GM12878 (cell line): Measurements from ENCODE around the gene MAD1L1. TPM values are rescaled to one million over a fixed set of nuclear protein-coding genes. Genes with fewer than 3 reads are reported as not detected.

Source experiments
- ATAC-seq: fragments of 200-7000 bp; cut with Tn5 transposase; 3 replicates; pipeline ENCODE4 v1.9.1; 2020; ENCODE audit warnings: mild to moderate bottlenecking, moderate library complexity
- BruUV-seq: library from RNA; stranded (reverse); fragments of 400-500 nt; replicated peaks from 2 replicates; lab custom pipeline; 2021; lab: Mats Ljungman, UMichigan
- CTCF ChIA-PET: fragments of 300-600 bp; sonication (Branson Sonifier 250); formaldehyde crosslinking; extraction: SDS; loops from one replicate; lab custom pipeline; 2021; ENCODE audit warnings: inconsistent platforms; lab: Yijun Ruan, JAX
- POLR2A ChIA-PET: fragments of 350-600 bp; formaldehyde crosslinking; extraction: SDS; loops from one replicate; lab custom pipeline; 2021; ENCODE audit warnings: inconsistent platforms; lab: Charles Lee
- RAD21 ChIA-PET: fragments of 300-600 bp; sonication (Branson Sonifier 250); formaldehyde crosslinking; loops from one replicate; lab custom pipeline; 2023; ENCODE audit warnings: antibody characterized with exemption; ENCODE audit not compliant: unreplicated experiment; lab: Charles Lee
- SMC1A ChIA-PET: fragments of 300-600 bp; sonication (Branson Sonifier 250); formaldehyde crosslinking; loops from one replicate; lab custom pipeline; 2023; ENCODE audit not compliant: unreplicated experiment, uncharacterized antibody; lab: Charles Lee
- DNase-seq: peaks from one replicate; pipeline ENCODE4 v3.0.0-alpha.2; 2011; ENCODE audit warnings: low read depth, low spot score
- FAIRE-seq: peaks from 3 replicates; lab custom pipeline; 2011; peaks lifted over from hg19 to GRCh38; lab: Jason Lieb, UNC
- H2AFZ ChIP-seq: 2 replicates; pipeline ENCODE4 v1.6.0; 2011; ENCODE audit warnings: low read depth, low read length, control low read depth; ENCODE audit not compliant: control insufficient read depth
- H3K27ac ChIP-seq: 2 replicates; pipeline ENCODE4 v1.5.1; 2011; ENCODE audit warnings: control low read depth; ENCODE audit not compliant: control insufficient read depth, insufficient read depth
- H3K27me3 ChIP-seq, 2 experiments: replicated peaks in 1 of 2; 2 replicates each; pipeline versions ENCODE4 v1.6.0 to v1.6.1; 2011; ENCODE audit warnings: low read length in 1 of 2; ENCODE audit not compliant: control insufficient read depth in 2 of 2, insufficient read depth in 2 of 2
- H3K36me3 ChIP-seq, 2 experiments: 2 replicates each; pipeline ENCODE4 v1.5.1; 2011; ENCODE audit warnings: low read length in 1 of 2; ENCODE audit not compliant: control insufficient read depth in 2 of 2, insufficient read depth in 2 of 2
- H3K4me1 ChIP-seq: 2 replicates; pipeline ENCODE4 v1.6.1; 2011; ENCODE audit warnings: mild to moderate bottlenecking, low read length, moderate library complexity, mixed read lengths; ENCODE audit not compliant: control insufficient read depth, insufficient read depth
- H3K4me2 ChIP-seq: 2 replicates; pipeline ENCODE4 v1.6.0; 2011; ENCODE audit warnings: control low read depth; ENCODE audit not compliant: control insufficient read depth, insufficient read depth
- H3K4me3 ChIP-seq: fragments of 200-600 bp; sonication (generic); 2 replicates; pipeline ENCODE4 v1.5.1; 2016
- H3K79me2 ChIP-seq: 2 replicates; pipeline ENCODE4 v1.6.0; 2011; ENCODE audit warnings: low read length; ENCODE audit not compliant: control insufficient read depth, insufficient read depth
- H3K9ac ChIP-seq: 2 replicates; pipeline ENCODE4 v1.8.0; 2011; ENCODE audit warnings: low read length, control low read depth, mixed read lengths; ENCODE audit not compliant: control insufficient read depth, insufficient read depth
- H3K9me3 ChIP-seq: replicated peaks from 3 replicates; pipeline ENCODE4 v1.5.1; 2011; ENCODE audit warnings: mild to moderate bottlenecking, low read length; ENCODE audit not compliant: control insufficient read depth, insufficient read depth
- H4K20me1 ChIP-seq: 2 replicates; pipeline ENCODE4 v1.6.0; 2011; ENCODE audit not compliant: control insufficient read depth, insufficient read depth
- BCLAF1 ChIP-seq: fragments of 450-650 bp; IDR thresholded peaks from 2 replicates; pipeline ENCODE4 v1.6.1; 2017; ENCODE audit warnings: antibody characterized with exemption, mild to moderate bottlenecking, moderate library complexity
- EED ChIP-seq: sonication (generic); IDR thresholded peaks from 2 replicates; pipeline ENCODE4 v1.6.1; 2016; ENCODE audit warnings: antibody characterized with exemption, low read depth
- FOXK2 ChIP-seq: fragments of 450-650 bp; IDR thresholded peaks from 2 replicates; pipeline ENCODE4 v1.6.1; 2017; ENCODE audit warnings: mild to moderate bottlenecking, moderate library complexity
- HDAC2 ChIP-seq: fragments of 200-600 bp; sonication (generic); IDR thresholded peaks from 2 replicates; pipeline ENCODE4 v1.6.1; 2017
- IKZF1 ChIP-seq: fragments of 450-650 bp; conservative IDR thresholded peaks from 2 replicates; pipeline ENCODE4 v1.6.1; 2017; ENCODE audit warnings: antibody characterized with exemption, mild to moderate bottlenecking
- IRF4 ChIP-seq: IDR thresholded peaks from 2 replicates; pipeline ENCODE4 v1.6.1; 2011; ENCODE audit warnings: low read depth, low read length
- KLF5 ChIP-seq: fragments of 450-650 bp; IDR thresholded peaks from 2 replicates; pipeline ENCODE4 v1.6.1; 2014; ENCODE audit warnings: mild to moderate bottlenecking; ENCODE audit not compliant: partially characterized antibody
- NFYA ChIP-seq: IDR thresholded peaks from 2 replicates; pipeline ENCODE4 v1.6.1; 2011; ENCODE audit warnings: low read depth, mild to moderate bottlenecking, low read length, improper control_type of control experiment, borderline replicate concordance
- NRF1 ChIP-seq: conservative IDR thresholded peaks from 2 replicates; pipeline ENCODE4 v1.6.1; 2011; ENCODE audit warnings: mild to moderate bottlenecking, low read depth, low read length, improper control_type of control experiment
- RFX5 ChIP-seq: IDR thresholded peaks from 2 replicates; pipeline ENCODE4 v1.6.1; 2011; ENCODE audit warnings: low read depth, low read length, improper control_type of control experiment
- SIX5 ChIP-seq: IDR thresholded peaks from 2 replicates; pipeline ENCODE4 v1.6.1; 2011; ENCODE audit warnings: mild to moderate bottlenecking, low read depth, low read length, moderate library complexity; ENCODE audit not compliant: severe bottlenecking
- SREBF1 ChIP-seq: IDR thresholded peaks from 2 replicates; pipeline ENCODE4 v1.6.1; 2012; ENCODE audit warnings: mild to moderate bottlenecking, low read length
- WGBS: methylation state at CpG from one replicate; pipeline ENCODE4 v1.1.6; 2016; ENCODE audit warnings: low lambda C conversion rate; ENCODE audit not compliant: insufficient replicate concordance, insufficient coverage; ENCODE audit errors: missing lambda C conversion rate; 5-methylcytosine and 5-hydroxymethylcytosine counted together
- in situ Hi-C: fragments of 300-500 bp; cut with MboI; formaldehyde crosslinking; loops from 9 replicates; pipeline ENCODE4 v1.14.3; 2018; ENCODE audit warnings: mixed read lengths
- intact Hi-C: fragments of 100-400 bp; cut with micrococcal nuclease; formaldehyde crosslinking; loops from one replicate; pipeline ENCODE4 v1.14.2; 2022; ENCODE audit not compliant: unreplicated experiment
- polyA plus RNA-seq, 11 experiments: library from polyadenylated mRNA; depleted of rRNA in 4 of 11; unstranded in 6 of 11; stranded (reverse) in 5 of 11; fragments of >200 nt; fragmentation: Nextera tagmentation in 4 of 11; fragmentation: Illumina TruSeq in 1 of 11; extraction: Ambion mirVana in 4 of 11; extraction: Trizol in 1 of 11; gene quantifications; 1 replicate in 1 of 11; 2 replicates in 10 of 11; pipeline versions ENCODE4 v1.2.1 to v1.2.3, GENCODE V29; 2011 to 2016; ENCODE audit warnings: inconsistent platforms in 2 of 11, missing spikeins in 2 of 11, low read depth in 1 of 11
- total RNA-seq, 4 experiments: library from RNA; depleted of rRNA in 3 of 4; stranded (reverse); fragments of >200 nt in 3 of 4; fragmentation: Illumina TruSeq in 1 of 4; extraction: Trizol in 1 of 4; gene quantifications; 2 replicates each; pipeline versions ENCODE4 v1.2.1 to v1.2.3, GENCODE V29; 2013 to 2021

MAD1L1 gene
- total and polyA plus RNA-seq, 10 of the 15 experiments (the other 5 are each of a cell fraction or from before 2014, with no cell fraction given) = 2.2 to 76.8 (median 38.3) TPM

- FAIRE-seq (no peak), DNase-seq (no peak), ATAC-seq (no peak)
- in situ Hi-C loops (no loop called here), intact Hi-C loops (no loop called here)
- Histone ChIP-seq H3K9me3 (no peaks in the 10 kb centered on the region), H3K4me2 (no peak overlapping the region), H3K4me1 (no peaks in the 10 kb centered on the region), H3K9ac (no peak overlapping the region), H3K79me2 (no peaks in the 10 kb centered on the region), H2AFZ (no peak overlapping the region), H3K27ac (no peak overlapping the region), H3K4me3 (no peak overlapping the region), H3K27me3 (no peaks in the 10 kb centered on the region), H3K36me3 (peaks cover 0 to 2% of the 10 kb centered on the region in 2 experiments; a peak in 2 of 4 replicates), H4K20me1 (no peaks in the 10 kb centered on the region)
- no TSS peak for BruUV-seq
- ChIA-PET SMC1A (no interaction called here), POLR2A (no interaction called here), RAD21 (no interaction called here), CTCF (no interaction called here)
- TF ChIP-seq RFX5 (no peak), IKZF1 (no peak), FOXK2 (no peak), EED (no peak), KLF5 (no peak), BCLAF1 (no peak), SIX5 (no peak), IRF4 (no peak), NFYA (no peak), NRF1 (no peak), HDAC2 (no peak), SREBF1 (no peak)
- 85% methylated on average over 26 of the region's 31 CpGs for WGBS
These were observed 246.2 kb downstream of the MAD1L1 start for GRCh38 chr7:1986366-1987083.
